HCT116 (cell line): ENCODE data around the gene SLC66A2.

Source experiments
- CEBPB ChIP-seq: IDR thresholded peaks from 2 replicates; pipeline ENCODE4 v1.6.1; 2012; ENCODE audit warnings: low read depth
- CTCF ChIP-seq, 3 experiments: fragments of 200-600 bp in 1 of 3; sonication (generic) in 1 of 3; IDR thresholded peaks in 2 of 3; conservative IDR thresholded peaks in 1 of 3; 2 replicates each; pipeline ENCODE4 v1.5.1; 2012 to 2017; ENCODE audit warnings: low read depth in 2 of 3, low read length in 2 of 3, antibody characterized with exemption in 1 of 3, borderline replicate concordance in 1 of 3, control low read depth in 1 of 3, mild to moderate bottlenecking in 1 of 3, mixed read lengths in 1 of 3, mixed run types in 1 of 3, moderate library complexity in 1 of 3; ENCODE audit not compliant: insufficient read depth in 1 of 3
- ELF1 ChIP-seq: IDR thresholded peaks from 2 replicates; pipeline ENCODE4 v1.6.1; 2012; ENCODE audit warnings: low read depth, borderline replicate concordance
- EZH2phosphoT487 ChIP-seq: fragments of 200-600 bp; IDR thresholded peaks from 2 replicates; pipeline ENCODE4 v1.6.1; 2018; ENCODE audit warnings: antibody characterized with exemption, borderline replicate concordance
- MAX ChIP-seq: IDR thresholded peaks from 2 replicates; pipeline ENCODE4 v1.6.1; 2012
- POLR2AphosphoS5 ChIP-seq: IDR thresholded peaks from 2 replicates; pipeline ENCODE4 v1.6.1; 2011; ENCODE audit warnings: mild to moderate bottlenecking, low read depth, low read length, moderate library complexity
- RAD21 ChIP-seq: IDR thresholded peaks from 2 replicates; pipeline ENCODE4 v1.6.1; 2012; ENCODE audit warnings: low read depth, mild to moderate bottlenecking
- REST ChIP-seq: IDR thresholded peaks from 2 replicates; pipeline ENCODE4 v1.6.1; 2012; ENCODE audit warnings: low read depth
- SIN3A ChIP-seq: IDR thresholded peaks from 2 replicates; pipeline ENCODE4 v1.6.1; 2012; ENCODE audit warnings: low read depth
- YY1 ChIP-seq: IDR thresholded peaks from 2 replicates; pipeline ENCODE4 v1.6.1; 2011; ENCODE audit warnings: low read length, low read depth, moderate library complexity, mild to moderate bottlenecking; ENCODE audit not compliant: insufficient replicate concordance; ENCODE audit errors: extremely low read depth
- ZFX ChIP-seq: fragments of 450-650 bp; IDR thresholded peaks from 2 replicates; pipeline ENCODE4 v1.6.1; 2017

GRCh38 chr18:79935925-79936324 is 15.5 kb downstream of the SLC66A2 start:
- TF ChIP-seq ZFX (no peak), POLR2AphosphoS5 (no peak), CTCF (IDR thresholded peaks at IDR 0.05 in 2 of 3, conservative IDR thresholded peaks at IDR 0.05 in 1 of 3; ENCODE audit: borderline replicate concordance in 1 of 3, insufficient read depth in 1 of 3, low read depth in 2 of 3, low read length in 2 of 3) (no peak), RAD21 (no peak), YY1 (no peak), EZH2phosphoT487 (no peak), MAX (no peak), CEBPB (no peak), REST (no peak), SIN3A (no peak), ELF1 (no peak)
